Activated naive CD8-positive, alpha-beta T cell treated with anti-CD3 and anti-CD28 coated beads for 36 hours (primary cell): ENCODE measurements around the gene SVIP. TPM values are rescaled to one million over a fixed set of nuclear protein-coding genes. Genes with fewer than 3 reads are reported as not detected.

ENCODE experiments used
- DNase-seq: peaks from one replicate; pipeline ENCODE4 v3.0.0; 2021
- H3K27ac Mint-ChIP-seq: one replicate; pipeline ENCODE4 v1.8.0; 2022; ENCODE audit warnings: mild to moderate bottlenecking, moderate library complexity, mixed read lengths
- H3K27me3 Mint-ChIP-seq: one replicate; pipeline ENCODE4 v1.8.0; 2022; ENCODE audit warnings: mild to moderate bottlenecking, mixed read lengths
- H3K36me3 Mint-ChIP-seq: one replicate; pipeline ENCODE4 v1.8.0; 2021; ENCODE audit warnings: mild to moderate bottlenecking, mixed read lengths
- H3K4me1 Mint-ChIP-seq: one replicate; pipeline ENCODE4 v1.8.0; 2021; ENCODE audit warnings: mixed read lengths
- H3K4me3 Mint-ChIP-seq: one replicate; pipeline ENCODE4 v1.8.0; 2022; ENCODE audit warnings: mild to moderate bottlenecking, moderate library complexity, mixed read lengths
- H3K9me3 Mint-ChIP-seq: one replicate; pipeline ENCODE4 v1.8.0; 2022; ENCODE audit warnings: mixed read lengths
- total RNA-seq, 2 experiments: library from RNA; stranded (reverse); gene quantifications; one replicate each; pipeline ENCODE4 v1.2.3, GENCODE V29; 2021

The SVIP gene
- total RNA-seq, 2 experiments from 2014 or later: 79.4 to 86.7 TPM

- no peak overlapping the region for H3K27ac Mint-ChIP-seq
- peaks cover 10% of the 10 kb centered on the region for H3K9me3 Mint-ChIP-seq
- no peak for DNase-seq
- H3K27me3 Mint-ChIP-seq: no peaks in the 10 kb centered on the region
- no peak overlapping the region for H3K4me3 Mint-ChIP-seq
- peaks cover 11% of the 10 kb centered on the region for H3K36me3 Mint-ChIP-seq
- H3K4me1 Mint-ChIP-seq: no peaks in the 10 kb centered on the region
Measured at GRCh38 chr11:22807855-22808570, 21.6 kb downstream of the SVIP start.

GRCh38 chr11:22807391-22807790, 22.2 kb downstream of the SVIP start:
- H3K4me1 Mint-ChIP-seq: no peaks in the 10 kb centered on the region
- H3K27ac Mint-ChIP-seq: no peak overlapping the region
- peaks cover 10% of the 10 kb centered on the region for H3K9me3 Mint-ChIP-seq
- H3K36me3 Mint-ChIP-seq: peaks cover 11% of the 10 kb centered on the region
- no peak for DNase-seq
- no peaks in the 10 kb centered on the region for H3K27me3 Mint-ChIP-seq
- H3K4me3 Mint-ChIP-seq: no peak overlapping the region

- Mint-ChIP-seq H3K4me3 (no peak overlapping the region), H3K36me3 (no peaks in the 10 kb centered on the region), H3K4me1 (no peaks in the 10 kb centered on the region), H3K27ac (no peak overlapping the region), H3K27me3 (peaks cover 4% of the 10 kb centered on the region), H3K9me3 (no peaks in the 10 kb centered on the region)
- no peak for DNase-seq
Measured at GRCh38 chr11:22802861-22803260, 26.7 kb downstream of the SVIP start.

GRCh38 chr11:22800482-22800881, 29.1 kb downstream of the SVIP start:
- H3K36me3 Mint-ChIP-seq: no peaks in the 10 kb centered on the region
- no peaks in the 10 kb centered on the region for H3K4me1 Mint-ChIP-seq
- H3K9me3 Mint-ChIP-seq: no peaks in the 10 kb centered on the region
- H3K4me3 Mint-ChIP-seq: no peak overlapping the region
- H3K27me3 Mint-ChIP-seq: peaks cover 4% of the 10 kb centered on the region
- no peak for DNase-seq
- H3K27ac Mint-ChIP-seq: no peak overlapping the region

- no peak for DNase-seq
- H3K4me1 Mint-ChIP-seq: no peaks in the 10 kb centered on the region
- no peak overlapping the region for H3K27ac Mint-ChIP-seq
- peaks cover 4% of the 10 kb centered on the region for H3K27me3 Mint-ChIP-seq
- no peaks in the 10 kb centered on the region for H3K9me3 Mint-ChIP-seq
- H3K4me3 Mint-ChIP-seq: no peak overlapping the region
- H3K36me3 Mint-ChIP-seq: no peaks in the 10 kb centered on the region
Measured at GRCh38 chr11:22798901-22799300, 30.7 kb downstream of the SVIP start.

GRCh38 chr11:22797047-22797446, 32.6 kb downstream of the SVIP start:
- H3K9me3 Mint-ChIP-seq: no peaks in the 10 kb centered on the region
- H3K4me1 Mint-ChIP-seq: peaks cover 2% of the 10 kb centered on the region
- H3K4me3 Mint-ChIP-seq: no peak overlapping the region
- H3K36me3 Mint-ChIP-seq: no peaks in the 10 kb centered on the region
- peaks cover 4% of the 10 kb centered on the region for H3K27me3 Mint-ChIP-seq
- H3K27ac Mint-ChIP-seq: no peak overlapping the region
- DNase-seq: no peak

GRCh38 chr11:22795914-22796313, 33.7 kb downstream of the SVIP start:
- H3K27ac Mint-ChIP-seq: no peak overlapping the region
- H3K27me3 Mint-ChIP-seq: peaks cover 4% of the 10 kb centered on the region
- H3K36me3 Mint-ChIP-seq: no peaks in the 10 kb centered on the region
- DNase-seq: no peak
- no peaks in the 10 kb centered on the region for H3K9me3 Mint-ChIP-seq
- peaks cover 2% of the 10 kb centered on the region for H3K4me1 Mint-ChIP-seq
- no peak overlapping the region for H3K4me3 Mint-ChIP-seq

GRCh38 chr11:22792497-22792896, 37.1 kb downstream of the SVIP start:
- DNase-seq: no peak
- H3K27me3 Mint-ChIP-seq: no peaks in the 10 kb centered on the region
- no peaks in the 10 kb centered on the region for H3K36me3 Mint-ChIP-seq
- no peak overlapping the region for H3K27ac Mint-ChIP-seq
- H3K4me1 Mint-ChIP-seq: peaks cover 2% of the 10 kb centered on the region
- no peaks in the 10 kb centered on the region for H3K9me3 Mint-ChIP-seq
- H3K4me3 Mint-ChIP-seq: no peak overlapping the region

- Mint-ChIP-seq H3K4me1 (peaks cover 1% of the 10 kb centered on the region), H3K36me3 (no peaks in the 10 kb centered on the region), H3K27ac (no peak overlapping the region), H3K27me3 (no peaks in the 10 kb centered on the region), H3K9me3 (no peaks in the 10 kb centered on the region), H3K4me3 (no peak overlapping the region)
- no peak for DNase-seq
Measured at GRCh38 chr11:22787551-22788162, 41.9 kb downstream of the SVIP start.

GRCh38 chr11:22787055-22787454, 42.5 kb downstream of the SVIP start:
- H3K36me3 Mint-ChIP-seq: no peaks in the 10 kb centered on the region
- no peak overlapping the region for H3K4me3 Mint-ChIP-seq
- H3K27me3 Mint-ChIP-seq: no peaks in the 10 kb centered on the region
- H3K4me1 Mint-ChIP-seq: no peaks in the 10 kb centered on the region
- H3K9me3 Mint-ChIP-seq: no peaks in the 10 kb centered on the region
- DNase-seq: no peak
- no peak overlapping the region for H3K27ac Mint-ChIP-seq

GRCh38 chr11:22786475-22786874, 43.1 kb downstream of the SVIP start:
- Mint-ChIP-seq H3K27ac (no peak overlapping the region), H3K4me3 (no peak overlapping the region), H3K9me3 (no peaks in the 10 kb centered on the region), H3K4me1 (no peaks in the 10 kb centered on the region), H3K27me3 (no peaks in the 10 kb centered on the region), H3K36me3 (no peaks in the 10 kb centered on the region)
- no peak for DNase-seq

GRCh38 chr11:22785251-22785650, 44.4 kb downstream of the SVIP start:
- Mint-ChIP-seq H3K9me3 (no peaks in the 10 kb centered on the region), H3K27ac (no peak overlapping the region), H3K4me3 (no peak overlapping the region), H3K27me3 (no peaks in the 10 kb centered on the region), H3K36me3 (no peaks in the 10 kb centered on the region), H3K4me1 (peaks cover 7% of the 10 kb centered on the region)
- DNase-seq: no peak

GRCh38 chr11:22780952-22781593, 48.5 kb downstream of the SVIP start:
- H3K36me3 Mint-ChIP-seq: no peaks in the 10 kb centered on the region
- peaks cover 7% of the 10 kb centered on the region for H3K4me1 Mint-ChIP-seq
- no peaks in the 10 kb centered on the region for H3K9me3 Mint-ChIP-seq
- H3K27me3 Mint-ChIP-seq: no peaks in the 10 kb centered on the region
- no peak overlapping the region for H3K27ac Mint-ChIP-seq
- no peak for DNase-seq
- H3K4me3 Mint-ChIP-seq: no peak overlapping the region

GRCh38 chr11:22779850-22780249, 49.8 kb downstream of the SVIP start:
- Mint-ChIP-seq H3K4me1 (peaks cover 7% of the 10 kb centered on the region), H3K27me3 (no peaks in the 10 kb centered on the region), H3K36me3 (no peaks in the 10 kb centered on the region), H3K9me3 (no peaks in the 10 kb centered on the region), H3K4me3 (no peak overlapping the region), H3K27ac (no peak overlapping the region)
- DNase-seq: no peak

- no peaks in the 10 kb centered on the region for H3K36me3 Mint-ChIP-seq
- no peak overlapping the region for H3K4me3 Mint-ChIP-seq
Measured at GRCh38 chr11:22778642-22779041, 51.0 kb downstream of the SVIP start.

GRCh38 chr11:22775248-22775647, 54.4 kb downstream of the SVIP start:
- H3K27ac Mint-ChIP-seq: no peak overlapping the region
- no peak for DNase-seq
- H3K4me1 Mint-ChIP-seq: peaks cover 2% of the 10 kb centered on the region
- peaks cover 3% of the 10 kb centered on the region for H3K27me3 Mint-ChIP-seq
- no peaks in the 10 kb centered on the region for H3K36me3 Mint-ChIP-seq
- H3K4me3 Mint-ChIP-seq: no peak overlapping the region
- H3K9me3 Mint-ChIP-seq: no peaks in the 10 kb centered on the region

More at GRCh38 chr11:22778642-22779041, 51.0 kb downstream of the SVIP start:
- no peaks in the 10 kb centered on the region for H3K9me3 Mint-ChIP-seq
- peaks cover 9% of the 10 kb centered on the region for H3K4me1 Mint-ChIP-seq
- H3K27me3 Mint-ChIP-seq: no peaks in the 10 kb centered on the region
- DNase-seq: no peak
- H3K27ac Mint-ChIP-seq: no peak overlapping the region
